Thoracic aorta (tissue), 2 donors: ENCODE data around the gene USP6NL. TPM values are rescaled to one million over a fixed set of nuclear protein-coding genes. Genes with fewer than 3 reads are reported as not detected.

ENCODE experiments used
- ATAC-seq: fragments of 150-250 bp; one replicate; pipeline ENCODE4 v1.8.0; 2017; ENCODE audit warnings: low read depth; ENCODE audit not compliant: insufficient number of reproducible peaks, low FRiP score
- DNase-seq: peaks from one replicate; pipeline ENCODE4 v3.0.0-alpha.2; 2020; ENCODE audit warnings: low spot score
- H3K27ac ChIP-seq, 2 donors: fragments of 200-600 bp; sonication (generic); 1 replicate in 1 of 2; 2 replicates in 1 of 2; pipeline ENCODE4 v1.5.1; 2016; ENCODE audit warnings: mild to moderate bottlenecking in 2 of 2, moderate library complexity in 2 of 2
- H3K27me3 ChIP-seq: fragments of 200-600 bp; sonication (generic); replicated peaks from 2 replicates; pipeline ENCODE4 v1.6.0; 2016; ENCODE audit warnings: mild to moderate bottlenecking; ENCODE audit not compliant: insufficient read depth
- H3K36me3 ChIP-seq: fragments of 200-600 bp; sonication (generic); one replicate; pipeline ENCODE4 v1.5.1; 2016
- H3K4me1 ChIP-seq, 2 donors: fragments of 200-600 bp; sonication (generic); 1 replicate in 1 of 2; 2 replicates in 1 of 2; pipeline versions ENCODE4 v1.5.1 to v1.6.0; 2016; ENCODE audit warnings: low read depth in 2 of 2, mild to moderate bottlenecking in 1 of 2; ENCODE audit not compliant: control insufficient read depth in 1 of 2
- H3K4me3 ChIP-seq: fragments of 200-600 bp; sonication (generic); 2 replicates; pipeline ENCODE4 v1.5.1; 2016; ENCODE audit warnings: mild to moderate bottlenecking
- H3K9me3 ChIP-seq: fragments of 200-600 bp; sonication (generic); 2 replicates; pipeline ENCODE4 v1.5.1; 2016
- total RNA-seq, 2 donors: library from RNA; depleted of rRNA; stranded (reverse); fragments of >200 nt; gene quantifications; one replicate each; pipeline versions ENCODE4 v1.1.0 to v1.2.3, GENCODE V29; 2016
- TF ChIP-seq, protein P1 (sequence below): fragments of 200-600 bp; sonication (generic); IDR thresholded peaks from one replicate; pipeline ENCODE4 v1.5.1; 2019; ENCODE audit warnings: antibody characterized with exemption

The USP6NL gene
- total RNA-seq, 2 donors from 2014 or later: 9.5 to 15.0 TPM

DNA sequence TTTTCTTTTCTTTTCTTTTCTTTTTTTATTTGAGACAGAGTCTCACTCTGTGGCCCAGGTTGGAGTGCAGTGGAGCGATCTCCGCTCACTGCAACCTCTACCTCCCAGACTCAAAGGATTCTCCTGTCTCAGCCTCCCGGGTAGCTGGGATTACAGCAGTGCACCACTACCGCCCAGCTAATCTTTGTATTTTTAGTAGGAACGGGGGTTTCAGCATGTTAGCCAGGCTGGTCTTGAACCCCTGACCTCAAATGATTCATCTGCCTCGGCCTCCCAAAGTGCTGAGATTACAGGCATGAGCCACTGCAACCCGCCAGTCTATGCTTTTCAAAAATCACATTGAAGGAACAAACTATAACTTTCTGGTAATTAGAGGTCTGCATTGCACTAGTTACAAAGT, 2.4 kb downstream of the USP6NL start:
- no peaks in the 10 kb centered on the region for H3K36me3 ChIP-seq
- H3K4me3 ChIP-seq: no peak overlapping the region
- TF ChIP-seq, protein P1, sequence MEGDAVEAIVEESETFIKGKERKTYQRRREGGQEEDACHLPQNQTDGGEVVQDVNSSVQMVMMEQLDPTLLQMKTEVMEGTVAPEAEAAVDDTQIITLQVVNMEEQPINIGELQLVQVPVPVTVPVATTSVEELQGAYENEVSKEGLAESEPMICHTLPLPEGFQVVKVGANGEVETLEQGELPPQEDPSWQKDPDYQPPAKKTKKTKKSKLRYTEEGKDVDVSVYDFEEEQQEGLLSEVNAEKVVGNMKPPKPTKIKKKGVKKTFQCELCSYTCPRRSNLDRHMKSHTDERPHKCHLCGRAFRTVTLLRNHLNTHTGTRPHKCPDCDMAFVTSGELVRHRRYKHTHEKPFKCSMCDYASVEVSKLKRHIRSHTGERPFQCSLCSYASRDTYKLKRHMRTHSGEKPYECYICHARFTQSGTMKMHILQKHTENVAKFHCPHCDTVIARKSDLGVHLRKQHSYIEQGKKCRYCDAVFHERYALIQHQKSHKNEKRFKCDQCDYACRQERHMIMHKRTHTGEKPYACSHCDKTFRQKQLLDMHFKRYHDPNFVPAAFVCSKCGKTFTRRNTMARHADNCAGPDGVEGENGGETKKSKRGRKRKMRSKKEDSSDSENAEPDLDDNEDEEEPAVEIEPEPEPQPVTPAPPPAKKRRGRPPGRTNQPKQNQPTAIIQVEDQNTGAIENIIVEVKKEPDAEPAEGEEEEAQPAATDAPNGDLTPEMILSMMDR: no peak
- H3K9me3 ChIP-seq: no peaks in the 10 kb centered on the region
- H3K4me1 ChIP-seq: peaks cover 5 to 11% of the 10 kb centered on the region in 2 donors
- ATAC-seq (no peak), DNase-seq (no peak)
- no peaks in the 10 kb centered on the region for H3K27me3 ChIP-seq
- no peak overlapping the region for H3K27ac ChIP-seq

DNA sequence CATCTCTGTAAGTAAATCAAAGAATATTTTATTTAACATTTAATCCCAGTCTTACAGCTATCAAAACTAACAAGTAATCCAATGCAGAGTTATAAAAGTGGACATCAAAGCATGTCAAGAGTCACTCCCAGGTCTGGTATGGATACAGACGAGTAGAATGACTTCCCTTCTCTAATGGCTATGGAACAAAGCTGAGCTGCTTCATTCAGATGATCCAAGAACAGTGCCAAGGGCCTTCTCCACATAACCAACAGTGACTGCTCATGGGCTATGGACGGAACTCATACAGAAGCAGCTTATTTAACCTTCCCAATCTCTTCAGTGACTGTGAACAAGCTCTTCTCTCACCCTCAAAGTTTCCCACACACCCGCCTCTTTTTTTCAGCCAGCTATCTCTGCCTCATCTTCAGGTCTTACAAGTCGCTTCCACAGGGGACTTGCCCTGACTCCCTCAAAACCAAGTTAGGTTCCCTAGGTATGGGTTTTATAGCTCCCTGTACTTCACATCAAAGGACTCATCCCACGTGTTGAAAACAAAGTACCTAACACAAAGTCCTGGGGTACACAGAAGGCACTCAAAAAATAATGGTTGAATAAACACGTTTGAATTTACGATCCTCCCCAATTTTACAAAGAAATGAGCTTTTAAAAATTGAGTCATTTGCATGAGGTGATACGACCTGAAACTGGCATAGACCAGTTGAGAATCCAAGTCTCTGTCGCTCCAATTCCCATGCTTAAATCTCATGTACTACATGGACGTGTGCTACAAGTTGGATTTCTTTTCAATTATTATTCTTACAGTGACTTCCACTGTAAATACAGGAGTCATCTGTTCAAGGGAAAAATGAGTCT, 3.1 kb downstream of the USP6NL start:
- no peaks in the 10 kb centered on the region for H3K9me3 ChIP-seq
- no peak for ATAC-seq
- H3K4me1 ChIP-seq: peaks cover 5 to 11% of the 10 kb centered on the region in 2 donors
- no peak for DNase-seq
- no peaks in the 10 kb centered on the region for H3K36me3 ChIP-seq
- no peak overlapping the region for H3K4me3 ChIP-seq
- TF ChIP-seq, protein P1: no peak
- H3K27ac ChIP-seq: no peak overlapping the region
- H3K27me3 ChIP-seq: no peaks in the 10 kb centered on the region

DNA sequence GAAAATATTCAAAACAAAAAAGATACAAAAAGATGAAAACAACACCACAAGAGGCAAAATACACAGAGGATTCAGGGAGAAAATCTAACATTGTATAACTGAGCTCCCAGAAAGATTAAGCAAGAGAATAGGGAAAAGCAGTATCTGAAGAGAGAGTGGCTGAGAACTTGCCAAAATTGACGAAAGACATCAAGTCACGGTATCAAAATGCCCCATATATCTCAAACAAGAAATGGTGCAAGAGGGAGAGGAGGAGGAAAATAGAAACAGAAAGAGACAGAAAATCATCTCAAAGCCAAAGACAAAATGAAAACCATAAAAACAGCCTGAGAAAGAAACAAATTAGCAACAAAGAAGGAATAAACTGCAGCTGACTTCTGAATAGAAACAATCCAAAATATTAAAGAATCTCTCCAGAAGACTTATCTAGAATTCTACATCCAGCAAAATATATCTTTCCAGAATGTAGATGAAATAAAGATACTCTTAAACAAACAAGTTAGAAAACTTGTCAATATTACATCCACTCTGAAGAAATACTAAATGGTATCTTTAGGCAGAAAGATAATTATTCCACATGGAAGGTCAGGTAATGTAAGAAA, 5.5 kb downstream of the USP6NL start:
- no peak overlapping the region for H3K4me3 ChIP-seq

DNA sequence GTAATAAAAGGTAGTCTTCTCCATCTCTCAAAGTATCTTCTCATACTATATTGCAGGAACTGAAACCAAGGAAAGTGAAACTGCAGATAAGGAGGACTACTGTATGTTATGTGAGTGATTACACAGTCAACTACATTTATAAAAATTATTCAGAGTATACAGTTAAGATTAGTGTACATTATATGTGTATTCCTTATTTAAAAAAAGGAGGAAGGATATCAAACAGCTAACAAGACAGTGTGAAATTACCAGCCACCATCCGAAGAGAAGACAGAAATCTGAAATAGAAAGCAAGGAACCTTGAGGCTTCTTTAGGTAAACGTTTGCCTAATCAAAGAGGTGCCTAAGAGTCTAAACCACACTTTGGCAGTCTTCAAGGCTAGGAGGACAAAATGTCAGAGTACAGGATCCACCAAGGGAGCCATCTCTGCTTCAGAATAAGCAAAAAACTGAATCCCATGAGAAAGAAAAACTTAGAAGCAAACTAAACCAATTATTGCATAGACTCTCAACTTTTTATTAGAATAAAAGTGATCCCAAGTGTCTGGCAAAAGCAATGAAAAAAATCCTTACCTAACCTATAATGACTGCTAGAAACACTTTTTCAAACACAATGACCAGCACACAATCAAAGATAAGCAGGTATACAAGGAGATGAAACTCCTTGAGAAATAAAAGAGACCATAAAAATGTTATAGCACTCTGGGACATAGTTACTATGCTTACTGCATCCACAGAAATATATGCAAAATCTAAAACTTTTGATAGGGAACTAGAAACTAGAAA, 6.4 kb downstream of the USP6NL start:
- ATAC-seq: no peak
- H3K9me3 ChIP-seq: no peaks in the 10 kb centered on the region
- TF ChIP-seq, protein P1: no peak

More for the DNA sequence above, 5.5 kb downstream of the USP6NL start:
- TF ChIP-seq, protein P1: no peak
- Histone ChIP-seq H3K27me3 (no peaks in the 10 kb centered on the region), H3K4me1 (peaks cover 5 to 11% of the 10 kb centered on the region in 2 donors), H3K9me3 (no peaks in the 10 kb centered on the region), H3K27ac (no peak overlapping the region), H3K36me3 (no peaks in the 10 kb centered on the region)
- DNase-seq: no peak
- no peak for ATAC-seq

DNA sequence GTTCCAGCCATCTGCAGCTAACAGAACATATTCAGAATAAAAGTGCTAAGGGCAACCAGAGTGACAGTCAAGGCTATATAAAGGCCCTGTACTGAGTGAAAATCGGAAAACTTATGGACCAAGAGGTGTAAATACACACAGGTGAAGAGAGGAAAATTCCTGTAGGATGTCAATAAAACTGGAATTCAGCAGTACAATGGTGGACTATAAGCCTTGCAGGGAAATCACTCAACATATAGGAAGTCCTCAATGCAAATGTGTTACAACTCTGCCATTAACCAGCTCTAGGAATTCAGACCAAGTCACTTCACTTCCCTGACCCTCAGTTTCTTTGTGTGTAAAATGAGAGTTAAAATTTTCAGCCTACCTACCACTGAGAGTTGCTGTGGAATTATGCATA, 7.7 kb downstream of the USP6NL start:
- H3K4me1 ChIP-seq: no peaks in the 10 kb centered on the region
- ATAC-seq: no peak
- H3K27ac ChIP-seq: no peak overlapping the region
- no peaks in the 10 kb centered on the region for H3K9me3 ChIP-seq
- H3K36me3 ChIP-seq: no peaks in the 10 kb centered on the region
- TF ChIP-seq, protein P1: no peak
- no peaks in the 10 kb centered on the region for H3K27me3 ChIP-seq
- DNase-seq: no peak
- no peak overlapping the region for H3K4me3 ChIP-seq

More for the DNA sequence above, 6.4 kb downstream of the USP6NL start:
- no peak overlapping the region for H3K4me3 ChIP-seq
- no peaks in the 10 kb centered on the region for H3K27me3 ChIP-seq
- H3K27ac ChIP-seq: no peak overlapping the region
- H3K4me1 ChIP-seq: peaks cover 5 to 11% of the 10 kb centered on the region in 2 donors
- DNase-seq: no peak
- no peaks in the 10 kb centered on the region for H3K36me3 ChIP-seq
